Measurements from ENCODE around the gene FOSL2. TPM values are rescaled to one million over a fixed set of nuclear protein-coding genes. Genes with fewer than 3 reads are reported as not detected.

Gene FOSL2
- total and polyA plus RNA-seq, 10 of the 15 experiments (the other 5 are each of a cell fraction or from before 2014, with no cell fraction given) = 0.05 to 1.3 (median 0.34) TPM

- no TSS peak for BruUV-seq (replicated peaks)
- Histone ChIP-seq H3K27me3 (replicated peaks in 1 of 2; ENCODE audit: control insufficient read depth in 2 of 2, insufficient read depth in 2 of 2, low read length in 1 of 2) (no peaks in the 10 kb centered on the region), H3K27ac (ENCODE audit: control insufficient read depth, insufficient read depth) (no peak overlapping the region), H2AFZ (ENCODE audit: control insufficient read depth, low read depth, low read length) (no peak overlapping the region), H3K4me3 (no peak overlapping the region), H4K20me1 (ENCODE audit: control insufficient read depth, insufficient read depth) (no peaks in the 10 kb centered on the region), H3K9ac (ENCODE audit: control insufficient read depth, insufficient read depth, low read length) (no peak overlapping the region), H3K4me1 (ENCODE audit: control insufficient read depth, insufficient read depth, low read length) (peaks cover 11% of the 10 kb centered on the region), H3K9me3 (replicated peaks; ENCODE audit: control insufficient read depth, insufficient read depth, low read length) (no peaks in the 10 kb centered on the region), H3K36me3 (ENCODE audit: control insufficient read depth in 2 of 2, insufficient read depth in 2 of 2, low read length in 1 of 2) (no peaks in the 10 kb centered on the region), H3K4me2 (ENCODE audit: control insufficient read depth, insufficient read depth) (no peak overlapping the region), H3K79me2 (ENCODE audit: control insufficient read depth, insufficient read depth, low read length) (no peaks in the 10 kb centered on the region)
- TF ChIP-seq CREB1 (IDR thresholded peaks at IDR 0.05; ENCODE audit: low read depth) (no peak), SMAD5 (IDR thresholded peaks at IDR 0.05; ENCODE audit: low read depth) (no peak), BCL3 (IDR thresholded peaks at IDR 0.05; ENCODE audit: borderline replicate concordance, insufficient read depth, low read depth, low read length, poor library complexity, severe bottlenecking) (no peak), YY1 (IDR thresholded peaks at IDR 0.05; ENCODE audit: low read depth, low read length) (no peak), ETV6 (conservative IDR thresholded peaks at IDR 0.05 in 1 of 2, IDR thresholded peaks at IDR 0.05 in 1 of 2; ENCODE audit: borderline replicate concordance in 1 of 2, low read depth in 1 of 2) (no peak)
- ChIA-PET RAD21 (ENCODE audit: unreplicated experiment) (no interaction called here), POLR2A (no interaction called here), SMC1A (ENCODE audit: uncharacterized antibody, unreplicated experiment) (no interaction called here), CTCF (no interaction called here)
- intact Hi-C loops (cut with micrococcal nuclease; ENCODE audit: unreplicated experiment) (no loop called here), in situ Hi-C loops (cut with MboI) (no loop called here)
- 77% methylated on average over 12 of the region's 12 CpGs for WGBS (ENCODE audit: insufficient coverage, insufficient replicate concordance, low lambda C conversion rate, missing lambda C conversion rate)
- no peak for FAIRE-seq
- no peak for DNase-seq (ENCODE audit: low read depth, low spot score)
- ATAC-seq = no peak
These were observed 31.9 kb upstream of the FOSL2 start for GRCh38 chr2:28360718-28361293.

Data from GM12878 (cell line).